ENCODE measurements around the gene SLC27A1.

GRCh38 chr19:17486545-17487240 lies 16.4 kb downstream of the SLC27A1 start:
- no peak for TF ChIP-seq EZH2 (IDR thresholded peaks at IDR 0.05; ENCODE audit: insufficient read depth, poor library complexity, severe bottlenecking)
- TF ChIP-seq EZH2phosphoT487 (IDR thresholded peaks at IDR 0.05; ENCODE audit: insufficient read depth, low read depth), result no peak

All from GM23248 (cell line).